SU-DHL-6 (cell line): ENCODE results near the gene MYMX.

ENCODE experiments used
- H2AFZ ChIP-seq: fragments of 200-600 bp; sonication (generic); 2 replicates; pipeline ENCODE4 v1.6.1; 2014; ENCODE audit warnings: low read depth, mild to moderate bottlenecking, moderate library complexity, mixed read lengths, antibody characterized with exemption, low read length; ENCODE audit not compliant: severe bottlenecking
- H3F3A ChIP-seq: fragments of 200-600 bp; shearing (Covaris generic); 2 replicates; pipeline ENCODE4 v1.6.0; 2016; ENCODE audit warnings: antibody characterized with exemption, mild to moderate bottlenecking; ENCODE audit not compliant: insufficient read depth
- H3K27ac ChIP-seq: fragments of 200-600 bp; sonication (generic); 2 replicates; pipeline ENCODE4 v1.5.1; 2016; ENCODE audit warnings: low read depth, mild to moderate bottlenecking, low read length, moderate library complexity, mixed read lengths
- H3K27me3 ChIP-seq: fragments of 200-600 bp; sonication (generic), shearing (Covaris generic); 2 replicates; pipeline ENCODE4 v1.6.0; 2014; ENCODE audit warnings: mild to moderate bottlenecking, low read length
- H3K36me3 ChIP-seq: fragments of 200-600 bp; sonication (generic); 2 replicates; pipeline ENCODE4 v1.6.1; 2014; ENCODE audit warnings: mild to moderate bottlenecking, low read length, mixed read lengths
- H3K4me2 ChIP-seq: fragments of 300-600, 200-600 bp; shearing (Covaris generic), sonication (generic); 2 replicates; pipeline ENCODE4 v1.6.0; 2014; ENCODE audit warnings: low read length, low read depth, mild to moderate bottlenecking; ENCODE audit not compliant: poor library complexity, severe bottlenecking
- H3K4me3 ChIP-seq: fragments of 200-600 bp; sonication (generic); 2 replicates; pipeline ENCODE4 v1.5.1; 2014; ENCODE audit warnings: antibody characterized with exemption, low read length, mild to moderate bottlenecking, mixed read lengths; ENCODE audit not compliant: insufficient read depth, poor library complexity, severe bottlenecking
- H3K79me2 ChIP-seq: fragments of 200-600 bp; sonication (generic); 2 replicates; pipeline ENCODE4 v1.6.1; 2014; ENCODE audit warnings: mild to moderate bottlenecking, low read length, moderate library complexity; ENCODE audit not compliant: insufficient read depth
- H3K9ac ChIP-seq: fragments of 200-600 bp; sonication (generic); 2 replicates; pipeline ENCODE4 v1.7.0; 2014; ENCODE audit warnings: mild to moderate bottlenecking, low read length
- H3K9me2 ChIP-seq: fragments of 200-600 bp; sonication (generic); replicated peaks from 2 replicates; pipeline ENCODE4 v1.6.1; 2014; ENCODE audit warnings: low read length; ENCODE audit not compliant: insufficient read depth
- H3K9me3 ChIP-seq: fragments of 200-600 bp; sonication (generic); 2 replicates; pipeline ENCODE4 v1.6.1; 2014; ENCODE audit warnings: low read length, mixed read lengths; ENCODE audit not compliant: insufficient read depth
- H4K20me1 ChIP-seq: fragments of 200-600 bp; sonication (generic); 2 replicates; pipeline ENCODE4 v1.6.1; 2014; ENCODE audit warnings: low read depth, mild to moderate bottlenecking, antibody characterized with exemption, low read length, moderate library complexity, mixed read lengths
- EZH2phosphoT487 ChIP-seq: fragments of 200-600 bp; sonication (generic), shearing (Covaris generic); conservative IDR thresholded peaks from 2 replicates; pipeline ENCODE4 v1.6.1; 2018; ENCODE audit warnings: mild to moderate bottlenecking, antibody characterized with exemption, low read length, moderate library complexity, mixed read lengths
- TF ChIP-seq, protein P1 (sequence below): fragments of 200-600 bp; sonication (generic); IDR thresholded peaks from one replicate; pipeline ENCODE4 v1.5.1; 2017; ENCODE audit warnings: antibody characterized with exemption, mild to moderate bottlenecking, low read length, moderate library complexity; ENCODE audit not compliant: insufficient read depth, poor library complexity, severe bottlenecking

The MYMX gene

DNA sequence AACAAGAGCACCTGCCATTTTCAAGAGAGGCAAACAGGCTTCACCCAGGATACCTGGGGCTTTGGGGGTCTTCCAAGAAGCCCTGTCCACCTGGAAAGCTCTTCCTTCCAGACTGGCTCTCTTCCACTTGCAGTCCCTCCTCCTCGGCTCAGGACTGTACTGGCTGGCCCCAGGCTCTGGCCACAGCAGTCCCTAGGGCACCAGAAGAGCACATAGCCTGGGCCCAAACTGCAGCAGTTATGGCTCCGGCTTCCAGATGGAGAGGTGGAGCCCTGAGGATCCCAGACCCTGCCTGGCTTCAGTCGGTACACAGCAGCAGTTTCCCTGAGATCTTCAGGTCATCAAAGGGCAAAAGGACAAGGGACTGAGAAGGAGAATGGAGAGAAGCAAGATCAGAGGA lies 42.2 kb downstream of the MYMX start:
- Histone ChIP-seq H3K9me2 (no peaks in the 10 kb centered on the region), H3K4me2 (no peak overlapping the region), H3K9ac (no peak overlapping the region; the same call in 1 of the 2 replicates), H3K4me3 (no peak overlapping the region), H3K9me3 (no peaks in the 10 kb centered on the region), H3K27ac (peak overlapping the region; percentile 71), H4K20me1 (no peaks in the 10 kb centered on the region), H3K27me3 (no peaks in the 10 kb centered on the region), H3F3A (peaks cover 64% of the 10 kb centered on the region), H3K79me2 (peaks cover 29% of the 10 kb centered on the region), H3K36me3 (peaks cover 3% of the 10 kb centered on the region; the same call in 1 of the 2 replicates), H2AFZ (no peak overlapping the region)
- TF ChIP-seq, protein P1, sequence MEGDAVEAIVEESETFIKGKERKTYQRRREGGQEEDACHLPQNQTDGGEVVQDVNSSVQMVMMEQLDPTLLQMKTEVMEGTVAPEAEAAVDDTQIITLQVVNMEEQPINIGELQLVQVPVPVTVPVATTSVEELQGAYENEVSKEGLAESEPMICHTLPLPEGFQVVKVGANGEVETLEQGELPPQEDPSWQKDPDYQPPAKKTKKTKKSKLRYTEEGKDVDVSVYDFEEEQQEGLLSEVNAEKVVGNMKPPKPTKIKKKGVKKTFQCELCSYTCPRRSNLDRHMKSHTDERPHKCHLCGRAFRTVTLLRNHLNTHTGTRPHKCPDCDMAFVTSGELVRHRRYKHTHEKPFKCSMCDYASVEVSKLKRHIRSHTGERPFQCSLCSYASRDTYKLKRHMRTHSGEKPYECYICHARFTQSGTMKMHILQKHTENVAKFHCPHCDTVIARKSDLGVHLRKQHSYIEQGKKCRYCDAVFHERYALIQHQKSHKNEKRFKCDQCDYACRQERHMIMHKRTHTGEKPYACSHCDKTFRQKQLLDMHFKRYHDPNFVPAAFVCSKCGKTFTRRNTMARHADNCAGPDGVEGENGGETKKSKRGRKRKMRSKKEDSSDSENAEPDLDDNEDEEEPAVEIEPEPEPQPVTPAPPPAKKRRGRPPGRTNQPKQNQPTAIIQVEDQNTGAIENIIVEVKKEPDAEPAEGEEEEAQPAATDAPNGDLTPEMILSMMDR, result no peak
- no peak for TF ChIP-seq EZH2phosphoT487

DNA sequence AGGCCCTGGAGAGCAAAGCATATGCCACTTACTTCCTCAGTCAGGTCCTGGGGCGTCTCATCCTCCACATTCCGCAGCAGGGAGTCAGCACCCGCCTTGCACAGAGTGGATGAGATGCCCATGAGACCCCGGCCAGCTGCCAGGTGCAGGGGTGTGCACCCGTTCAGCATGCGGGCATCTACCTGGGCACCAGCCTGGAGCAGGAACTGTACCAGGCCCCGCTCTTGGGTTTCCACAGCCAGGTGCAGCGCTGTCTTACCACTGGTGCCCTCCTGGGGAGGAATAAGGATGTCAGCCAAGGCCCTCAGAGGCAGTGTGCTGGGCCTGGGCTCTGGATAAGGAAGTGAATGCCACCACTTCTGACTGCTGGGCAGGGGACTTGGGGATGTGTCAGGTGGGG lies 43.3 kb downstream of the MYMX start:
- peak overlapping the region; percentile 12; the same call in 1 of the 2 replicates for H3K27ac ChIP-seq
- H3K9ac ChIP-seq, result no peak overlapping the region
- H3K79me2 ChIP-seq, result peaks cover 36% of the 10 kb centered on the region
- H3K4me3 ChIP-seq, result no peak overlapping the region
- no peaks in the 10 kb centered on the region for H3K9me2 ChIP-seq
- no peaks in the 10 kb centered on the region for H3K36me3 ChIP-seq
- H2AFZ ChIP-seq, result no peak overlapping the region
- H4K20me1 ChIP-seq, result no peaks in the 10 kb centered on the region
- no peaks in the 10 kb centered on the region for H3K27me3 ChIP-seq
- no peaks in the 10 kb centered on the region for H3K9me3 ChIP-seq
- H3K4me2 ChIP-seq, result no peak overlapping the region
- H3F3A ChIP-seq, result peaks cover 60% of the 10 kb centered on the region
- TF ChIP-seq EZH2phosphoT487, result no peak
- TF ChIP-seq, protein P1, result no peak

DNA sequence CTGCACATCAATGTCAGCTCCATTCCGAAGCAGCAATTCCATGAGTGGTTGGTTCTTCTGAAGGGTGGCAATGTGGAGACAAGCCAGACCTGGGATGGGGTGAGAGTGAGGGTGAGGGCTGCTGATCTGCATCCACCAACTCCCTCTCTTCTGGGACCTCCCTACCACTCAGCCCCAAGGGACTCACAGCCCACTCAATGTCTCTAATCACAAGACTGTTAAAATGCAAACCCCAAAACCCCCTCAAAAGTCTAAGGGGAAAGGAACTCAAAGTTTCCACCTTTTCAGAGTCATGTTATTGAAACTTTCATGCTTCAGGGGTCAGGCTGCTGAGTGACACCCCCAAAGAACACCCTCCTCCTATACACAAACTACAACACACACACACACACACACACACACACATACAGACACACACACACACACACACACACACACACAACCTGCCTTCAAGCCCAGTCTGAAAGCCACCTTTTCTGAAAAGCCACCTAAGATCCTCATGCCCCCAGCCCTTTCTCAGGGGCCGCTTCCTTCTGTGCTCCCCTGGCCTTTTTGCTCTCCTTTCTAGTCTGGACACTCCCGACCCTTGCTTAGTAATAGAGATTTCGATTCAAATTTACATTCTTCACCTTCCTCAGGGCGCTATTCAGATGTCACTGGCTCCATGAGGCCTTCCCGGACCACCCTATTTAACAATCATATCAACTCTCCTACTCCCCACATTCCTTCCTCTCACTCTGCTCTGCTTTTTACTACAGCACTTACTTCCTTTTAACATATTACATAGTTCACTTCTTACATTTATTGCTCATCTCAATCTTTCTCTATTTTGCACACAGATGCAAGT lies 43.9 kb downstream of the MYMX start:
- H3K4me2 ChIP-seq, result peak overlapping the region; percentile 0
- TF ChIP-seq EZH2phosphoT487, result no peak
- no peak overlapping the region for H3K9ac ChIP-seq
- H3K9me2 ChIP-seq, result no peaks in the 10 kb centered on the region
- no peaks in the 10 kb centered on the region for H3K27me3 ChIP-seq
- no peak overlapping the region for H3K4me3 ChIP-seq
- H3F3A ChIP-seq, result peaks cover 55% of the 10 kb centered on the region
- H3K79me2 ChIP-seq, result peaks cover 36% of the 10 kb centered on the region
- no peaks in the 10 kb centered on the region for H3K9me3 ChIP-seq
- H4K20me1 ChIP-seq, result no peaks in the 10 kb centered on the region
- no peak overlapping the region for H2AFZ ChIP-seq
- H3K36me3 ChIP-seq, result no peaks in the 10 kb centered on the region
- H3K27ac ChIP-seq, result peak overlapping the region; percentile 33; the same call in 1 of the 2 replicates

DNA sequence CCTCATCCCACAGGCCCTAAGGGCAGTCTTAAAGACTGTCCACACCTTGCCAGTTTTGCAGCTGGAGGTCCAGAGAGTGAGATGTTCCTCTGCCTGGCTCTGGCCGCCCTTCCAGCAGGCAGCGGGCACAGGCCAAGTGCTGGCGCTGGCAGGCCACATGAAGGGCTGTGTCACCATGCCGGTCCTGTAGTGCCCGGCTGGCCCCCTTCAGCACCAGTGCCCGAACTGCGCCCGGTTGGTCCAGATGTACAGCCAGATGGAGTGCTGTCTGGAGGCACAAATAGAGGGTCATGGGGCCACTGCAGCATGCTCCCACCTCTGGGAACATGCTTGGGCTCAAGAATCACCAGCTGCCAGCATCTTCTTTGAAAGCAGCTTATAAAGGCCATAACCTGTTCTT lies 44.9 kb downstream of the MYMX start:
- Histone ChIP-seq H2AFZ (no peak overlapping the region), H3K36me3 (no peaks in the 10 kb centered on the region), H3K27ac (peak overlapping the region; percentile 86), H3K4me2 (peak overlapping the region; percentile 91), H3F3A (peaks cover 55% of the 10 kb centered on the region), H3K79me2 (peaks cover 34% of the 10 kb centered on the region), H3K4me3 (no peak overlapping the region), H3K9me3 (no peaks in the 10 kb centered on the region), H3K9ac (no peak overlapping the region; the same call in 1 of the 2 replicates), H3K27me3 (no peaks in the 10 kb centered on the region), H4K20me1 (no peaks in the 10 kb centered on the region), H3K9me2 (no peaks in the 10 kb centered on the region)
- TF ChIP-seq EZH2phosphoT487, result no peak
- TF ChIP-seq, protein P1, result no peak
